CD14-positive monocyte (primary cell): Measurements from ENCODE around the gene GID8. TPM values are rescaled to one million over a fixed set of nuclear protein-coding genes. Genes with fewer than 3 reads are reported as not detected.
A peak's percentile ranks its signal among the peaks of the same experiment; 100 is the strongest.
"Not testable (repeated sequence)": the region's sequence is repeated elsewhere in the genome, so short reads cannot be mapped to it uniquely, and the experiment has no call there.

Experiments
- DNase-seq, 3 donors: peaks; one replicate each; pipeline ENCODE4 v3.0.0-alpha.2; 2011 to 2022
- H2AFZ ChIP-seq: 2 replicates; pipeline ENCODE4 v1.6.0; 2012; ENCODE audit warnings: mild to moderate bottlenecking, low read depth, low read length, inconsistent platforms; ENCODE audit not compliant: insufficient read depth, poor library complexity, severe bottlenecking
- H3K27ac ChIP-seq, 2 donors: 1 replicate in 1 of 2; 2 replicates in 1 of 2; pipeline ENCODE4 v1.5.1; 2012 to 2013; ENCODE audit warnings: low read length in 2 of 2, control low read depth in 1 of 2, inconsistent platforms in 1 of 2, low read depth in 1 of 2, mild to moderate bottlenecking in 1 of 2
- H3K27me3 ChIP-seq, 2 donors: one replicate each; pipeline versions ENCODE4 v1.6.0 to v1.6.1; 2011 to 2013; ENCODE audit warnings: low read length in 2 of 2; ENCODE audit not compliant: control insufficient read depth in 2 of 2, insufficient read depth in 2 of 2
- H3K36me3 ChIP-seq, 2 donors: replicated peaks in 1 of 2; 1 replicate in 1 of 2; 2 replicates in 1 of 2; pipeline versions ENCODE4 v1.5.1 to v1.6.1; 2012 to 2013; ENCODE audit warnings: low read length in 2 of 2, control low read depth in 1 of 2, inconsistent platforms in 1 of 2, mild to moderate bottlenecking in 1 of 2; ENCODE audit not compliant: insufficient read depth in 2 of 2, control insufficient read depth in 1 of 2
- H3K4me1 ChIP-seq, 2 donors: 1 replicate in 1 of 2; 2 replicates in 1 of 2; pipeline versions ENCODE4 v1.5.1 to v1.6.1; 2012 to 2013; ENCODE audit warnings: low read length in 2 of 2, control low read depth in 1 of 2, inconsistent platforms in 1 of 2, mild to moderate bottlenecking in 1 of 2, moderate library complexity in 1 of 2; ENCODE audit not compliant: insufficient read depth in 2 of 2, control insufficient read depth in 1 of 2
- H3K4me2 ChIP-seq: replicated peaks from 2 replicates; pipeline ENCODE3; 2012; ENCODE audit warnings: low read length, moderate library complexity, mild to moderate bottlenecking; ENCODE audit not compliant: poor library complexity, severe bottlenecking; ENCODE audit errors: extremely low read depth
- H3K4me3 ChIP-seq, 3 experiments: fragments of 200-600 bp in 1 of 3; sonication (generic) in 1 of 3; replicated peaks in 1 of 3; 1 replicate in 2 of 3; 2 replicates in 1 of 3; pipeline ENCODE4 v1.5.1; 2011 to 2013; ENCODE audit warnings: low read length in 3 of 3, mild to moderate bottlenecking in 3 of 3, control low read depth in 2 of 3, low read depth in 2 of 3, inconsistent platforms in 1 of 3, moderate library complexity in 1 of 3
- H3K79me2 ChIP-seq: 2 replicates; pipeline ENCODE4 v1.6.0; 2012; ENCODE audit warnings: mild to moderate bottlenecking, control low read depth, inconsistent platforms, low read length, moderate library complexity; ENCODE audit not compliant: insufficient read depth
- H3K9ac ChIP-seq: 2 replicates; pipeline ENCODE4 v1.6.0; 2017; ENCODE audit warnings: low read length, mild to moderate bottlenecking; ENCODE audit not compliant: insufficient read depth, poor library complexity, severe bottlenecking
- H3K9me3 ChIP-seq, 2 donors: replicated peaks in 1 of 2; 1 replicate in 1 of 2; 2 replicates in 1 of 2; pipeline versions ENCODE4 v1.5.1 to v1.6.1; 2012 to 2013; ENCODE audit warnings: low read length in 2 of 2, control low read depth in 1 of 2; ENCODE audit not compliant: control insufficient read depth in 1 of 2, insufficient read depth in 1 of 2
- H4K20me1 ChIP-seq: 2 replicates; pipeline ENCODE4 v1.6.0; 2012; ENCODE audit warnings: mild to moderate bottlenecking, low read length, control low read depth, moderate library complexity; ENCODE audit not compliant: insufficient read depth
- H3K27ac Mint-ChIP-seq, 7 donors: one replicate each; pipeline ENCODE4 v1.8.0; 2020; ENCODE audit warnings: mild to moderate bottlenecking in 7 of 7, mixed read lengths in 7 of 7, moderate library complexity in 6 of 7, inconsistent platforms in 2 of 7
- H3K27me3 Mint-ChIP-seq, 3 donors: one replicate each; pipeline ENCODE4 v1.8.0; 2021 to 2022; ENCODE audit warnings: low read depth in 3 of 3, mild to moderate bottlenecking in 3 of 3, mixed read lengths in 3 of 3, moderate library complexity in 3 of 3, inconsistent platforms in 1 of 3
- H3K36me3 Mint-ChIP-seq, 2 donors: one replicate each; pipeline ENCODE4 v1.8.0; 2020; ENCODE audit warnings: mixed read lengths in 2 of 2, inconsistent platforms in 1 of 2, mild to moderate bottlenecking in 1 of 2
- H3K4me1 Mint-ChIP-seq: one replicate; pipeline ENCODE4 v1.8.0; 2020; ENCODE audit warnings: mild to moderate bottlenecking, mixed read lengths
- H3K4me3 Mint-ChIP-seq, 2 donors: one replicate each; pipeline ENCODE4 v1.8.0; 2020; ENCODE audit warnings: mild to moderate bottlenecking in 2 of 2, mixed read lengths in 2 of 2, moderate library complexity in 1 of 2
- H3K9me3 Mint-ChIP-seq, 7 donors: one replicate each; pipeline ENCODE4 v1.8.0; 2020 to 2022; ENCODE audit warnings: mixed read lengths in 7 of 7, mild to moderate bottlenecking in 6 of 7, moderate library complexity in 6 of 7, inconsistent platforms in 2 of 7
- WGBS: methylation state at CpG from one replicate; pipeline ENCODE4 v1.1.5; 2013; ENCODE audit warnings: missing lambda C conversion rate; ENCODE audit not compliant: insufficient coverage; 5-methylcytosine and 5-hydroxymethylcytosine counted together
- intact Hi-C, 2 donors: fragments of 100-400 bp; cut with micrococcal nuclease; formaldehyde crosslinking; loops; one replicate each; pipeline versions ENCODE4 v1.15.0 to v1.15.1; 2023
- polyA plus RNA-seq, 3 donors: library from polyadenylated mRNA; depleted of rRNA in 1 of 3; unstranded in 2 of 3; stranded (reverse) in 1 of 3; fragments of 300-500 nt in 2 of 3; fragments of >200 nt in 1 of 3; fragmentation: Illumina TruSeq in 2 of 3; gene quantifications; 1 replicate in 2 of 3; 2 replicates in 1 of 3; pipeline ENCODE4 v1.2.3, GENCODE V29; 2012 to 2021
- TF ChIP-seq, protein P1 (sequence below): fragments of 200-600 bp; IDR thresholded peaks from one replicate; pipeline ENCODE4 v1.8.0; 2022; ENCODE audit warnings: antibody characterized with exemption, mild to moderate bottlenecking

GID8 gene
- polyA plus RNA-seq, 3 donors = 12.4 to 19.7 (median 12.7) TPM

DNA sequence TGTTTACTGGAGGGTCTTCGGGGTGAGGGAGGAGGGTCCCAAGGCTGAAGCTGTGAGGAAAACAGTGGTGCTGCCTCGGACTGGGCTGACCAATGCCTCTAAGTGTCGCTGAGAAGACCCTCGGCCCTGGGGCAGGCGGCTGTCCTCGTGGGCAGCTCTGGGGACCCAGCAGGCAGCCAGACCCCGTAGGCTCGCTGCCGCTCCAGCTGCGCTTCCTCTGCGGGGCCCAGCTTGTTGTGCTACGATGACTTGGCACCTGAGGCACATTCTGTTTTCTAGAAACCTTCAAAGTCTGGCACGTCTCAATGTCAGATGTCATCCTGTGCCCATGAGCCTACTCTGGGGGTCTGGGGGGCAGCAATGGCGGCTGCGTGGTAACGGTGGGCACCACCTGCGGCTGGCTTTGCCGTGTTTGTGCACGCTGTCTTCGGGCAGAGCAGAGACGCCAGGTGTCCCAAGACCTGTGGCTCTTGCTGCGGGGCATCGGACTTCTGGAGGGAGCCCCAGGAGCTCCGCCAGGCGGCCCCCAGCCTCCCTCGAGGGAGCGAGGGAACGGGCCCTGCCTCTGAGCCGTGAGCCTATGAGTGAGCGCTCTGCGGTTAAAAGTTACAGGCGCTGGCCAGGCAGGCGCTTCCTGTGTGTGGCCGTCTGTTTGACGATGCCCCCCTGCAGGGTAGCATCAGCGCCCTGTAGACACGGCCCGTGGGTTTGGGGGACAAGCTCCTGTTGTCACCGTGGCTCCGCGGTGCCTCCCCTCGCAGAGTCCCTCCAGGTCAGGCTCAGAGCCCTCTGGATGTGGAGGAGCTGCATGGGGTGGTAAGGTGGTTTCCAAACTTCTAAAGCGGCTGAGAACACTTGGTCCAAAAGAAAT, 21.4 kb downstream of the GID8 start:
- Mint-ChIP-seq H3K27me3 (peaks cover 0 to 2% (median under 1%) of the 10 kb centered on the region in 3 donors), H3K9me3 (no peaks in the 10 kb centered on the region), H3K4me1 (peaks cover 27% of the 10 kb centered on the region), H3K27ac (no peak overlapping the region), H3K4me3 (peak overlapping the region; percentile 24 to 71), H3K36me3 (peaks cover 29 to 49% of the 10 kb centered on the region in 2 donors)
- H3K36me3 ChIP-seq = peaks cover 9 to 35% of the 10 kb centered on the region in 2 donors
- intact Hi-C loops = no loop called here
- H3K9me3 ChIP-seq = no peaks in the 10 kb centered on the region
- no peak overlapping the region for H2AFZ ChIP-seq
- H3K27me3 ChIP-seq = no peaks in the 10 kb centered on the region
- 27% methylated on average over 43 of the region's 43 CpGs for WGBS
- H3K27ac ChIP-seq = no peak overlapping the region
- no peak overlapping the region for H3K4me3 ChIP-seq
- H3K9ac ChIP-seq = no peak overlapping the region
- no peak overlapping the region for H3K4me2 ChIP-seq
- TF ChIP-seq, protein P1, sequence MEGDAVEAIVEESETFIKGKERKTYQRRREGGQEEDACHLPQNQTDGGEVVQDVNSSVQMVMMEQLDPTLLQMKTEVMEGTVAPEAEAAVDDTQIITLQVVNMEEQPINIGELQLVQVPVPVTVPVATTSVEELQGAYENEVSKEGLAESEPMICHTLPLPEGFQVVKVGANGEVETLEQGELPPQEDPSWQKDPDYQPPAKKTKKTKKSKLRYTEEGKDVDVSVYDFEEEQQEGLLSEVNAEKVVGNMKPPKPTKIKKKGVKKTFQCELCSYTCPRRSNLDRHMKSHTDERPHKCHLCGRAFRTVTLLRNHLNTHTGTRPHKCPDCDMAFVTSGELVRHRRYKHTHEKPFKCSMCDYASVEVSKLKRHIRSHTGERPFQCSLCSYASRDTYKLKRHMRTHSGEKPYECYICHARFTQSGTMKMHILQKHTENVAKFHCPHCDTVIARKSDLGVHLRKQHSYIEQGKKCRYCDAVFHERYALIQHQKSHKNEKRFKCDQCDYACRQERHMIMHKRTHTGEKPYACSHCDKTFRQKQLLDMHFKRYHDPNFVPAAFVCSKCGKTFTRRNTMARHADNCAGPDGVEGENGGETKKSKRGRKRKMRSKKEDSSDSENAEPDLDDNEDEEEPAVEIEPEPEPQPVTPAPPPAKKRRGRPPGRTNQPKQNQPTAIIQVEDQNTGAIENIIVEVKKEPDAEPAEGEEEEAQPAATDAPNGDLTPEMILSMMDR = no peak
- H3K4me1 ChIP-seq = peaks cover 17 to 18% of the 10 kb centered on the region in 2 donors
- no peaks in the 10 kb centered on the region for H4K20me1 ChIP-seq
- peak in 1 of 3 donors; percentile 10 for DNase-seq
- H3K79me2 ChIP-seq = peaks cover 5% of the 10 kb centered on the region

DNA sequence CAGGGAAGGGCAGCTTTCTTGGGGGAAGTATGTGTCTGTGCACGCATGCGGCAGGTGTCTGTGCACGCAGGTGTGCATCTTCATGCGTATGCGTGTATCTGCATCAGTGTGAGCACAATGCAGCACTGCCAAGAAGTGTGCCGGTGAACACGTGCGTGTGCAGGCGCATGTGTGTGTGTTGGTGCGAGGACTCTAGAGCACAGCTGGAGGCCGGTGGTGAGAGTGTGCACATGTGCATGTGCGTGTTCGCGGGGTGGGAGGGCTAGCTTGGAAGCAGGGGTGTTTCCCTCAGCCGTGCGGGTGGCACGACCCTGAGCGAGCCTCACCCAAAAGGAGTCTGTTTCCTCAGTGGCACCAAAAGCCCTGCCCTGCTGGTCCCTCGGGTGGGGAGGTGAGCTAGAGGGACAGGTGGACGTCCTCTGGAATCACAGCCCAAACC, 22.1 kb downstream of the GID8 start:
- Mint-ChIP-seq H3K9me3 (no peaks in the 10 kb centered on the region), H3K4me1 (peaks cover 24% of the 10 kb centered on the region), H3K27ac (no peak overlapping the region), H3K4me3 (no peak overlapping the region), H3K36me3 (peaks cover 29 to 56% of the 10 kb centered on the region in 2 donors), H3K27me3 (peaks cover 0 to 2% (median 2%) of the 10 kb centered on the region in 3 donors)
- 83% methylated on average over 19 of the region's 20 CpGs for WGBS
- Histone ChIP-seq H3K79me2 (peaks cover 5% of the 10 kb centered on the region), H3K9me3 (no peaks in the 10 kb centered on the region), H3K9ac (no peak overlapping the region), H3K27me3 (no peaks in the 10 kb centered on the region), H3K4me1 (peaks cover 11% of the 10 kb centered on the region in 2 donors), H4K20me1 (no peaks in the 10 kb centered on the region), H3K4me2 (no peak overlapping the region), H3K36me3 (peaks cover 13 to 42% of the 10 kb centered on the region in 2 donors), H3K4me3 (no peak overlapping the region), H3K27ac (no peak overlapping the region), H2AFZ (no peak overlapping the region)
- intact Hi-C loops = no loop called here
- no peak for DNase-seq
- TF ChIP-seq, protein P1 = no peak

DNA sequence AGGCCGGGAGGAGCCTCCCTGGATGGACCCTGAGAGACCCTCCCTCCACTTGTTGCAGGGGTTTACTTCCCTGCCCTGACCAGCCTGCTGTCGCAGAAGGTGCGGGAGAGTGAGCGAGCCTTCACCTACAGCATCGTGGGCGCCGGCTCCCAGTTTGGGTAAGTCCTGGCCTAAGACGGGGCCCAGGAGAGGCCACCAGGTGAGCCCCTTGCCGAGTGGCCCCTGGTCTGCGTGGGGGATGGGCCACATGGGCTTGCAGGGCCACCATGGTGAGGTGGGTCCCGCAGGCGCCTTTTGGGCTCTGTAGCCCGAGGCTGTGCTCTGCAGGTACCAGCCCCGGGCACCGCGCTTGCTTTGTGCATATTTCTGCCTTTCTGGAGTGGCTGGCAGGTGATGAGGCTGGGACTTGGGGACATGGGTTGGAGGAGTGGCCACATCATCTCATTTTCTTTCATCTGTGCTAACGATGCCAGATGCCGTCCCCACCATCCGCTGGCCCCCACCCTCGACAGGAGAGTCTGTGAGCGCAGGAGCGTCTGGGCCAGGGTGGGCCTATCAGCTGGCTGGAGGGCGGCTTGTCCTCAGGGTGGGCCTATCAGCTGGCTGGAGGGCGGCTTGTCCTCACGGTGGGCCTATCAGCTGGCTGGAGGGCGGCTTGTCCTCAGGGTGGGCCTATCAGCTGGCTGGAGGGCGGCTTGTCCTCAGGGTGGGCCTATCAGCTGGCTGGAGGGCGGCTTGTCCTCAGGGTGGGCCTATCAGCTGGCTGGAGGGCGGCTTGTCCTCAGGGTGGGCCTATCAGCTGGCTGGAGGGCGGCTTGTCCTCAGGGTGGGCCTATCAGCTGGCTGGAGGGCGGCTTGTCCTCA, 22.7 kb downstream of the GID8 start:
- H2AFZ ChIP-seq, H3K27ac ChIP-seq, H3K27me3 ChIP-seq, H3K4me2 ChIP-seq, H3K9me3 Mint-ChIP-seq, H4K20me1 ChIP-seq, DNase-seq, H3K79me2 ChIP-seq, intact Hi-C loops, H3K4me3 Mint-ChIP-seq, H3K9me3 ChIP-seq, H3K27me3 Mint-ChIP-seq, H3K9ac ChIP-seq, H3K27ac Mint-ChIP-seq, H3K4me3 ChIP-seq: not testable (repeated sequence)
- peaks cover 16 to 45% of the 10 kb centered on the region in 2 donors for H3K36me3 ChIP-seq
- Mint-ChIP-seq H3K36me3 (peaks cover 33 to 63% of the 10 kb centered on the region in 2 donors), H3K4me1 (peaks cover 22% of the 10 kb centered on the region)
- 97% methylated on average over 11 of the region's 31 CpGs for WGBS
- H3K4me1 ChIP-seq = peaks cover 11% of the 10 kb centered on the region in 2 donors
